Bronchial epithelial cell (primary cell): ENCODE results near the gene MMS22L. TPM values are rescaled to one million over a fixed set of nuclear protein-coding genes. Genes with fewer than 3 reads are reported as not detected.

ENCODE experiments used
- DNase-seq: peaks from one replicate; pipeline ENCODE4 v3.0.0-alpha.2; 2010; ENCODE audit warnings: low read depth
- FAIRE-seq: peaks from 2 replicates; lab custom pipeline; 2011; peaks lifted over from hg19 to GRCh38; lab: Jason Lieb, UNC
- H3K27me3 ChIP-seq: 2 replicates; pipeline ENCODE4 v1.5.1; 2011; ENCODE audit warnings: low read length; ENCODE audit not compliant: control insufficient read depth, insufficient read depth
- H3K36me3 ChIP-seq: 2 replicates; pipeline ENCODE4 v1.5.1; 2011; ENCODE audit warnings: low read length; ENCODE audit not compliant: control insufficient read depth, insufficient read depth
- H3K4me3 ChIP-seq: 2 replicates; pipeline ENCODE4 v1.5.1; 2011; ENCODE audit warnings: mild to moderate bottlenecking, low read depth, low read length, control low read depth
- CTCF ChIP-seq: IDR thresholded peaks from 2 replicates; pipeline ENCODE4 v1.5.1; 2011; ENCODE audit warnings: mild to moderate bottlenecking, moderate library complexity, low read length, control low read depth, inconsistent platforms; ENCODE audit not compliant: insufficient read depth, severe bottlenecking
- total RNA-seq: library from RNA; depleted of rRNA; stranded (reverse); fragments of >200 nt; gene quantifications from 2 replicates; pipeline ENCODE4 v1.2.1, GENCODE V29; 2014

MMS22L gene
- total RNA-seq, 1 donor from 2014 or later: 8.4 TPM

- no peak for TF ChIP-seq CTCF
- FAIRE-seq: no peak
- Histone ChIP-seq H3K27me3 (peaks cover under 1% of the 10 kb centered on the region), H3K36me3 (no peaks in the 10 kb centered on the region), H3K4me3 (no peak overlapping the region)
- no peak for DNase-seq
These were observed 23.7 kb upstream of the MMS22L start for GRCh38 chr6:97306544-97307320.

GRCh38 chr6:97305414-97306066, 22.5 kb upstream of the MMS22L start:
- H3K4me3 ChIP-seq: no peak overlapping the region
- TF ChIP-seq CTCF: no peak
- FAIRE-seq (no peak), DNase-seq (no peak)
- no peaks in the 10 kb centered on the region for H3K36me3 ChIP-seq
- H3K27me3 ChIP-seq: peaks cover 2% of the 10 kb centered on the region

GRCh38 chr6:97304701-97305100, 21.7 kb upstream of the MMS22L start:
- no peak for TF ChIP-seq CTCF
- no peak for FAIRE-seq
- Histone ChIP-seq H3K36me3 (no peaks in the 10 kb centered on the region), H3K4me3 (no peak overlapping the region), H3K27me3 (peaks cover 2% of the 10 kb centered on the region)
- peak; percentile 7 for DNase-seq

GRCh38 chr6:97294451-97294850, 11.4 kb upstream of the MMS22L start:
- Histone ChIP-seq H3K36me3 (no peaks in the 10 kb centered on the region), H3K27me3 (no peaks in the 10 kb centered on the region), H3K4me3 (no peak overlapping the region)
- TF ChIP-seq CTCF: no peak
- peak; percentile 36 for DNase-seq
- no peak for FAIRE-seq

GRCh38 chr6:97293198-97293696, 10.2 kb upstream of the MMS22L start:
- FAIRE-seq (no peak), DNase-seq (no peak)
- TF ChIP-seq CTCF: no peak
- no peak overlapping the region for H3K4me3 ChIP-seq
- H3K36me3 ChIP-seq: no peaks in the 10 kb centered on the region
- H3K27me3 ChIP-seq: no peaks in the 10 kb centered on the region
